Measurements from ENCODE around the gene ABCA4. TPM values are rescaled to one million over a fixed set of nuclear protein-coding genes. Genes with fewer than 3 reads are reported as not detected.
"Not testable (repeated sequence)": the region's sequence is repeated elsewhere in the genome, so short reads cannot be mapped to it uniquely, and the experiment has no call there.

ABCA4 gene
- polyA plus RNA-seq, 12 donors = 0.20 to 2.3 (median 0.70) TPM; not detected in 2

DNA sequence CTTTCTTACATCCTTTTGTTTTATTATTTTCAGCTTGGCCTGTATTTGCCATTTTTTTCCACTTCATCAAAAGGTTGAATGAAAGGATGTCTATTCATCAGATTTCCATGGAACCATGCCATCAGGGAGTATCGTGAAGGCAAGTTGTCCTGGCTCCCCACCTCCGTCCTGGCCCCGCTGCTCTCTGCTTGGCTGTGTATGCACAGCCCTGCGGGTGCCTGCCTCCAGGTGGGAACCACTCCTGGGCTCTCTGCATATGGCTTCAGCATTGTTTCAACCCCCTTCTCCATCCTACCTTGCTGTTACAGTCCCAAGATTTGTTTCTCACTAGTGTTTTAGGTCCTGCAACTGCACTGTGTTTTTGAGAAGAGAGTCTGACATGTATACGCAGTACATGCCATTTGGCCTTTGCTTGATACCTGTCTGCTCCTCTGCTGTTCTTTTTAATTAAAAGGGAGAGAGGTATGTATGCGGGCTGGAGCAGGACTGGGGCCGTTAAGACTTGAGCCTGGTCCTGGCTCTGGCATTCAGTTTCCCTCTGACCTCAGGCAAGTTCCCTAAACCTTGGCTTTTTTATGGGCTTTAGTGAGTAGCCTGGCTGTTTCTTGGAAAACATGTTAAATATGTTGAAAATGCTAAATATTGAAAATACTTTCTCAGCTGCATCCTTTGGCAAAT lies 141.8 kb downstream of the ABCA4 start:
- no peak for DNase-seq

DNA sequence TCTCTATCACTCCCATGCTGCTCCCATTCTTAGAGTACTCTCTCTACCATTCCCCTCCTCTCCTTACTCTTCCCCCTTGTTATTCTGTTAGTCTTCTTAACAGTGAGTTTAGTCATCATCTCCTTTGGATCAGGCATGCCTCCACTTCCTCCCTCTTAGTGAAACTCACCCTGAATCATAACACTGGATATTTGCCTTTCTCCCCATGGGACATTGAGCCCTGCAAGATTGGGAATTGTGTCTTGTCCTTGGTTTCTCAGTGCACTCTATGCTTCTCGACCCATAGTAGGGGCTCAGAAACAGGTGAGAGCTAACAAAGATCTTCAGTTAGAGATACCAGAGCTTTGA lies 143.4 kb downstream of the ABCA4 start:
- no peak for DNase-seq

DNA sequence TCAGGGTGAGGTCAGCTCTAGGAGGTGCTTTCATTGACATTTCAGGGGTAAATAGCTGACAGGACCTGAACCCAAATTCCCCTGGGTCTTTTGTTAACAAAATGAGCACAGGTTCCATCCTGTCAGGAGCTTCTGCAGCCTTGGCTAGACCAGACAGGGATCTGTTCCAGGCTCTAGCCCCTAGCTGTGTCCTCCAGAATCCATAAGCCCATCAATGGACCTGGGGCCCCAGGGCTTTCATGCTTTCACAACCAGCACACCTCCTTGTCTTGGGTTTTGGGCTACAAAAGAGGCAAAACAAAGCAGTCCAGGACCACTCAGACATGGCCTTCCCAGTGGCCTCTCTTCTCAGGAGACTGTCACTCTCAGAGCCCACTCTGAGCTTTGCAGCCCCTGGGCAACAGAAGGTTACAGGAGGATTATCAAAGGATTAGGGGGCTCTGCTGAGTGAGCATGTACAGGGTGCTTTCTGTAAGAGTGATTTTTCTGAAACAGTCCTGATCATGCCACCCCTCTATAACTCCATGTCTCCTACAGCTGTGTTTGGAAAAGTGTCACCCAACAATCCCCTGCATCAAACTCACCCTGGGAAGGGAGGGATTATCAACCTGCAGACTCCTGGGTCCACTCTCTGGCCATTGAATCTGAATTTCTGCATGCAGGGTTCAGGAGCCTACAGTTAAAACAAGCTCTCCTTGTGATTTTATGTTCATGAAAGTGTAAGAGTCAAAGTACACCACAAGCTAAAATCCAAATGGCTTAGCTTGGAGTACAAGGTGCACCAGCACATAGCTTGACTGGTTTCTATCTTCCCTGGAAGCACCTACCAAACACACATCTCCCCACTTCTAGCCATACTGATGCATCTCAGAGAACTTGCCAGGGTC lies 144.0 kb downstream of the ABCA4 start:
- DNase-seq = no peak

DNA sequence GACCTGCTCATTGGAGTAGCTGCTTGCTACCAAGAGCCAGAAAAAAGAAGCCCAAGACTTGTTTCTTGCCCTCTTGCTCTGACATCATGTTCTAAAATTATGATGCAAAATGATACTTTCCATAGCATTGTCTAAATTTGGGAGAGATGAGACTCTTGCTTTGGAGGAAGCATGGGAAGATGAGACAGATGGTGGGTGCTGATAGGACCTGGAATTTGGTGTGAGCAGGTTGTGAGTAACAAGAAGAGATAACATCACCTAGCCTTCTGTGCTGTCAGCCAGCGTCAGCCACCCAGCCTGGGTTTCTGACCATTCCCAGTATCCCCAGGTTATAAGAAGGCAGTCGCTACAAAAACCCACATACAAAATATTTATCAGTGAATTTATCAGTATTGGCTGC lies 144.7 kb downstream of the ABCA4 start:
- no peak for DNase-seq

DNA sequence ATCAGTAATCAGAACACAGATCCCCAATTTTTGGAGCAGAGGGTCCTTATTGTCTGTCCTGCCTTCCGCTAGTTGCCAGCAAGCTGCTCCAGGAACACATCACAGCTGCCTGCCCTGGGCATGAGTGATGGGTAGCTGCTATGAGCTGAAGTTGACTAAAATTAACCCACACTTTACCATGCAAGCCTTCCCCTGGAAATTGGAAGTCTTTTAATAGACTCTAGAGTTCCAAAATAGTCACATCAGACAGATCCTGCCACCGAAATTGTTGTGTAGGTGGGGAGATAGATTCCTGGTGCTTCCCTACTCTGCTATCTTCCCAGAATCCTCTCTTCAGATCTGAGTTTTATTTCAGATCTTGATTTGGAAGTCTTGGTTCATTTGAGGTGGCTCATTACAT lies 148.6 kb downstream of the ABCA4 start:
- no peak for DNase-seq

DNA sequence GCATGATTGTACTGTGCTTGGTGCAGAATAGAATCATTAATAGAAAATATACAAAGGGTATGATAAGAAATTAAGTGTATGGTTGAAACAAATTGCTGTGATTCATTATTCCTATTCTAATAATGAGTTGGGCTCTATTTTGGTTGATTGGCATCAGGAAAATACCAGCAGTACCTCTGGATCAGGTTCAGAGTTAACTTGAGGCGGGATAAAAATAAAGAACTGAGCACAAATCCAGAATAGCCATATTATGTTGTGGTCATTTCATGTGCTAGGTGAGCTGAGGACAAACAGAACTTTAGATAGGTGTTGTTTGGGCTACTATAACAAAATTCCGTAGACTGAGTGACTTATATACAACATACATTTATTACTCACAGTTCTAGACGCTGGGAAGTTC lies 151.1 kb downstream of the ABCA4 start:
- no peak for DNase-seq

DNA sequence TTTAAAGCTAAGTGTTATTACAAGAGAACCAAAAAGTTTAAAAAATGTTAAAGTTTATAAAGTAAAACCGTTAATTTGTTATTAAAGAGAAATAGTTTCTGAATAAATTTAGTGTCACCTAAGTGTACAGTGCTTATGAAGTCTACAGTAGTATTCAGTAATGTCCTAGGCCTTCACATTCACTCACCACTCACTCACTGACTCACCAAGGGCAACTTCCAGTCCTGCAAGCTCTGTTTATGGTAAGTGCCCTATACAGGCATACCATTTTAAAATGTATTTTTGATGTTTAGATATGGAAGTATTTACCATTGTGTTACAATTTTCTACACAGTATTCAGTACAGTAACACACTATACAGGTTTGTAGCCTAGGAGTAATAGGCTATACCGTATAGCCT lies 151.6 kb downstream of the ABCA4 start:
- no peak for DNase-seq

DNA sequence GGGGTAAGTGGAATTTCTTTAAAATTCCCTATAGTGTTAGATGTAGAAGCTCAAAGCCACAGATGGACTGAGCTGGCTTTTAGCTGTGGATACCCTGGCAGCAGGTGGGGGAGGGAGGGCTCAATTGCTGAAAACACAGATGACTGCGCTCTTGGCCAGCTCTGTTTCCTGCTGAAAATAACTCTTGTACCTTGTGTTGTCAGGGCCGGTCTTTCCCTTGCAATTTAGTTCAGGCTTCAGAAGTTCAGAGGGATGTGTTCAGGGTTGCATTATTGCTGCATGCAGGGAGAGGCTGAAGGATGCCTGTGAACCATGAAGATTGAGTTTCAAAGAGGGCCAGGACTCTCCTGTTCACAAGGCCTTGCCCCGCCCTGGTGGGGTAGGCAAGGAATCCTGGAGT lies 153.6 kb downstream of the ABCA4 start:
- DNase-seq = no peak

DNA sequence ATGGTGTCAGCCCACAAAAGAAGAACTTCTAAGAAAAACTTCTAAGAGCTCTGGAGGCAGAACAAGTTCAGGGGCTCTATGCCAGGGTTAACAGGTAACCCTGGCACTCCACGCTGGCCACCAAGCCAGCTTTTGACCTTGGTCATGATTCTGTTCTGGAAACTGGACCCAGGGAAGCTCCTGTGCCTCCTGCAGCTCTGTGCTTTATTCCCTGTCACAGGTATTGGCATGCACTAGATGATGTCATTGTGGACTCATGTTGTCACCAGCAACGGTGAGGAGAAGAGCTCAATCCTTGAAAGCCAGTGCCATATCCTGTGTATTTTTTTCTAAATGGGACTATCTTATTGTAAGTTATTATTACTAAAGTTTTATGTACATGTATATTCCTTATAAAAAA lies 155.1 kb downstream of the ABCA4 start:
- DNase-seq = no peak

DNA sequence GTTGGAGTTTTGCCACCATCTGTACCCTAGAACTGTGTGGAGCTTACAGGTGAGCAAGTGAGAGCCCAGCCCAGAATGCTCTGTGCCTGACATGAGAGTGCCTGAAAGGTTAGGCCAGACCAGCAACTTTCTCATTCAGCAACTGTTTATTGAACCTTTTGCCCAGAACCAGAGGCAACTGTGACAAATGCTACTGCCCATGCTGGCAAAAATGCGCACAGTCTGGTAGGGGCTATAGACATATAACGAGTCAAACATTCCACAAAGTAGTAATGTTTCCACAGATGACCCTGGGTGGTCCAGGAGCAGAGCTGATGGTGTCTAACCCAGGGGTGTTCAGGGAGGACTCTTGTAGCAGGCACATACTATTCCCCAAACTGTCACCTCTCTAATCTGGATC lies 155.7 kb downstream of the ABCA4 start:
- no peak for DNase-seq

DNA sequence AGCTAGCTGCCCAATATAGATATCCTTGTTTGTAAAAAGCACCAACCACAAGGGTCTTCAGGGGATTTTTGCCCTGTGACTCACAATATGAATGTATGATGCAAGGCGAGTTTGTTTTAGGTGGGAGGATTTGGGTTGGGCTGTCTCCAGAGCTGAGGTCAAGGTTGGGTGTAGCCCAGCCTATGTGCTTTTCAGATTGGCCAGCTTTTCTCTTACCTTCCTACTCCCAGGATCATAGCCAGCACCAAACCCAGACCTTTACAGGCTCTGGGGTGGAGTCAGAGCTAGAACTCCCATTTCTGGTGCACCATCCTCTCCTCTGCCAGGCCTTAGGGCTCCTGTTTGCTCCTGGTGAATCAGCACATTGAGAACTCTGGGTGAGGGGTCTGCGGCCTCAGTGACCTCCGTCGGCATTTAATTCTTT lies 156.2 kb downstream of the ABCA4 start:
- no peak for DNase-seq

DNA sequence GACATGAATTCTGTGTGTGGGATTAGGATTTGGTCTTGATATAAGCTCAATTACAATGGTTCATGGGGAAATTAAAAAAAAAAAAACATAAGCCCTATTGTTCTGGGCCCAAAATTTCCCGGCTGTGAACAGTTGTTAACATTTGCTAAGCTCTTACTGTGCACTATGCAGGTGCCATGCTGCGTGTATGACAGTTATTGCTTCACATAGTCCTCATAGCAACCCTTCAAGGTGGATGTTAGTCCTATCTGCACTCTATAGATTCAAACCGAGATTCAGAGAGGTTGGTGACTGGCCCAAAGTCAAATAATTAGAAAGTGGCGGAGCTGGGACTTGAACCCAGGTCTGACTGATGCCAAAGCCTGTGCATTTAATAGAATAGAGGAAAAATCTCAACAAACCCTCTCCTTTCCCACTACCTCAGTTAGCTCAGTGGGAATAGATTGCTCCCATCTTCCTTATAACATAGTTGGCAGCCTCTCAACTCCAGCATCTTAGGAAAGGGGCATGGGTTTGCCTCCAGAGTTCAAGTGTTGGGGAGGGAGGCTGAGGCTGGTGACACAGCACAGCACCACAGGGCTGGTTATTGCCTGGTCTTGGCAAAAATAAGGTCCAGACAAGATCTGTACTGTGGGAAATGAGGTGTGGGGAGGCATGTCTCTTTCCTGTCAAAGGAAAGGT lies 156.7 kb downstream of the ABCA4 start:
- no peak for DNase-seq

DNA sequence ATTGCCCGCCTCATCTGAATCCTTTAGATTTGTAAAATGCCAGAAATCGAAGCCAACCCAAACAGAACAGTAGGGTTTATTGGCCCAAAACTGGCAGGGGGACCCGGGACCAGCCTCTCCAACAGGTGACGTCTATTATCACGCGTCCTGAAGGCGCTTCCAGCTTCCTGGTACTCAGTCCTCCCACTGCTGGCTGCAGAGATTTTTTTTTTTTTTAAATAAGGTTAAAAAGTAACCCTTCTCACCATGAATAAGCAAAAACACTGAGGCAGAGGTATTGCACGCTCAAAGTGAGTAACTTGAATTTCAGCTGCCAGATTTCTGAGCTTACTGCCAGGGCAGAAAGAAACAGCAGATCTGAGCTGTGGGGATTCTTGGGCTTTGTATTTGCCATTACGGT lies 157.4 kb downstream of the ABCA4 start:
- DNase-seq = no peak

DNA sequence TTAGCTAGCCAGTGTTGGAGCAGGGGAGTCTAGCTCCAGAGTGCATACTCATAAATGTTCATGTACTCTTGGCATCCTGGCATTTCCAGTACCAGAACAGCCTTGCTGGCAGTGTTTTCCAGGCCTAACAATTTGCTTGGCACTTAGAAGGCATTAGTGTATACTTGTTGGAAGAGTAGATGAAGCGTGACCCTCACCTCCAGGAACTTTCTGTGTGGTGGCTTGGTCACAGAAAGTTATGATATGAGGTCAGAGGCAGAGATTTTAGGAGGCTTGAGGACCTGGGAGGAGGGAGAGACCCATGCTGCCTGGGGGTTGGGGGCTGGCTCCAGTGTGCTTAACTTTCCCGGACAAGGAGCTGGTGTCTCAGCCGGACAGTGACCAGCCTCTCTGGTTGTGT lies 159.0 kb downstream of the ABCA4 start:
- DNase-seq = no peak

DNA sequence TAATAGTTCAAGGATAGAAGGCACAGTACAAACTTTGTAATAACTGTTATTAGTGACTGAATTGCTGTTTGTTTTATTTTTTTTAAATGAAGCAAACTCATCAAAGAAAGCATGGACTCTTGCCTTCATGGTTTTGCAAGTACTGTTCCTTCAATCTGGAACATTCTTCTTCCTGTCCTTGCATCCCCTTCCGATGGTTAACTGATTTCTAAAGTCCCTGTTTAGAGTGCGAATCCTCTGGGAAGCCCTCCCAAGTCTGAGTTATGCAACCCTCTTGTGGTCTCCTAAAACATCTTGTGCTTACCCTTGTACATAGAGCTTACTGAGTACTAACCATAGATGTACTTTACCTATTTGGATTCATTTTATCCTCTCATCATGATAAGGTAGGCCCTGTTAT lies 159.5 kb downstream of the ABCA4 start:
- DNase-seq = no peak

DNA sequence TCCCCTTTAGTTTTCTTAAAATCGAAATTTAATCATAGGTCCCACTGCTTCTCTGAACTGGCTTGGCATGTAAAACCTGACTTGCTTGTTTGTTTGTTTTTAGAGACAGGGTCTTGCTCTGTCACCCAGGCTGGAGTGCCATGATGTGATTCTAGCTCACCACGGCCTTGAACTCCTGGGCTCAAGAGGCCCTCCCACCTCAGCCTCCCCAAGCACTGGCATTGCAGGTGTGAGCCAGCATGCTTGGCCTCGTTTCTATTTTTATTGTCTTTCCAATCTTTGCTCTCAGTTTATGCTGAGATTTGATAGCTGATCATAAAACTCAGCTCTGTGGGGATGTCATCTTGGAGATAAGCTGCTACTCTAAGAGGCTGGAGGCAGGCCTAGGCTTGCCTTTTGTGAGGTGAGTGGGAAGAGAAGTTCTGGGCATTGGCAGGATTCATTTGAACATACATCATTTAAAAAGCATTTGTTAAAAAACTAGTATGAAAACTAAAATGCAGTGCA lies 160.3 kb downstream of the ABCA4 start:
- DNase-seq = no peak

DNA sequence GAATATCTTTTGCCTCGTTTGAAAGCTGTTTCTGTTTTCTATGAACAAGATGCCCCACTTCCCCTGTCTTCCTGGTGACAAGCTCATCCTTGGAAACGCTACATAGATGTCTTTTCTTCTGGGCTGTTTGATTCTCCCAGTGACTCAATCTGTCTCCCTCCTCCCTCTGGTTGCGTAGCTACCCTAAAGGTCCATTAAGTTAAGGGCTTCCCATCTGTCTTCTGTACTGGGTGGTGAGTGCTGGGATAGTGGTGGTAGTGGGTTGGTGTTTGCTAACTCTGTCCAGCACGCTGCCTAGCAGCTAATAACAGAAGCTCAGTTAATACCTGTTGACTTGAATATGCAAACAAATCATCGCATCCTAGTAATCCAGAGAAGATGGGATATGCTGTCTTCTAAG lies 161.5 kb downstream of the ABCA4 start:
- DNase-seq = no peak

DNA sequence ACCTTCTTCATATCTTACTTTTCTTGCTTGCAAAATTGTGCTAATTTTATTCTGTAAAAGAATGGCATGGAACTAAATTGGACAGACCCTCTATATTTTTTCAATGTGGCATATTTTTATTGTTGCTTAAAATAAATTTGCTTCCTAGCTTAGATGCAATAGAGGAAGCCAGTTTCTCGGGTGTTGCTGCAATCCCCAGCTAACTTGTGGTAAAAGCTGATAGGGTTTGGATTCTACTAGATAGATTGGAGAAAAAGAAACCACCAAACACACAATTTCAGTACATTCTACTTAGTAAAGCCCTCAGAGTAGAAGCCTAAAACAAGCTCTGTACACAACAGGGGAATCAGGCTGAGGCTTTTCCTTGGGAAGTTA lies 162.2 kb downstream of the ABCA4 start:
- DNase-seq = no peak

DNA sequence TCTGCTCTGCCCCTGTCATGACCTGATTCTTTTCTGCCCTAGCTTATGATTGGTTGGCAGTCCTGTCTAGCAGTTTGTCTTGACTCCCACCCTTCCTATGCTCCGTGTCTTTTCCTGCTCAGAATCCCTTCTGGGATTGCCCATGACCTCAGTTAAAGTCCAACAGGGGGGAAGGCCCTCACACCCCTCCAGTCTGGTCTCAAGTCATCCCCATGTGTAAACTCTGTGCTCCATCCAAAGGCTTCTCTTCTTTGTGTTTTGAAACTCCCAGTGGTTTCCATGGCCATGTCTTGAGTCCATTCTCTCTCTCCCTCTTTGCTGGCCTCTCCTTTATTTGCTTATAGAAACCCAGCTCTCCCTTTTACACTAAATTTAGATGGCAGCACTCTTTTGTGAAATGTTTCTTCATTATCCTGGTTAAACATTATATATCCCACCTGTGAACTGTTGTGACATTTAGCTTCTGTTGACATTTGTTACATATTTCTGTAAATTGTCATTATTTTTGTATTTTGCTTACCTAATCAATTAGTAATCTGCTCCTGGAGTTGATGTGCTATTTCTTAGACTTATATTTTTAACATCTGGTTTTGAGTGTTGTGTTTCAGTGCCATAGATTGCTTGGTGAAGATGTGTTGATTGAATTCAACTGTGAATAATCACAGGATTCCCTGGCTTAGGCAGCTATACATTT lies 162.8 kb downstream of the ABCA4 start:
- DNase-seq = no peak

DNA sequence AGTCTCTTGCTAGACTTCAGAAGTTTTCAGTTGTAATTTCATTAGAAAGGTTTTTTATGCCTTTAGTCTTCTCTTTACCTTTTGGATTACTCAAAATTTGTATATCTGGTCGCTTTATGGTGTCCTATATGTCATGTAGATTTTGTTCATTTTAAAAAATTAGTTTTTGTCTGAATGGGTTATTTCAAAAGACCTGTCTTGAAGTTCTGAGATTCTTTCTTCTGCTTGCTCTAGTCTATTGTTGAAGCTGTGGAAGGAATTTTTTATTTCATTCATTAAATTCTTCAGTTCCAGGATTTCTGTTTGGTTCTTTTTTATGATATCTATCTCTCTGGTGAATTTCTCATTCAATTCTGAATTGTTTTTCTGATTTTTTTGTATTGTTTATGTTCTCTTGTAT lies 165.2 kb downstream of the ABCA4 start:
- no peak for DNase-seq

DNA sequence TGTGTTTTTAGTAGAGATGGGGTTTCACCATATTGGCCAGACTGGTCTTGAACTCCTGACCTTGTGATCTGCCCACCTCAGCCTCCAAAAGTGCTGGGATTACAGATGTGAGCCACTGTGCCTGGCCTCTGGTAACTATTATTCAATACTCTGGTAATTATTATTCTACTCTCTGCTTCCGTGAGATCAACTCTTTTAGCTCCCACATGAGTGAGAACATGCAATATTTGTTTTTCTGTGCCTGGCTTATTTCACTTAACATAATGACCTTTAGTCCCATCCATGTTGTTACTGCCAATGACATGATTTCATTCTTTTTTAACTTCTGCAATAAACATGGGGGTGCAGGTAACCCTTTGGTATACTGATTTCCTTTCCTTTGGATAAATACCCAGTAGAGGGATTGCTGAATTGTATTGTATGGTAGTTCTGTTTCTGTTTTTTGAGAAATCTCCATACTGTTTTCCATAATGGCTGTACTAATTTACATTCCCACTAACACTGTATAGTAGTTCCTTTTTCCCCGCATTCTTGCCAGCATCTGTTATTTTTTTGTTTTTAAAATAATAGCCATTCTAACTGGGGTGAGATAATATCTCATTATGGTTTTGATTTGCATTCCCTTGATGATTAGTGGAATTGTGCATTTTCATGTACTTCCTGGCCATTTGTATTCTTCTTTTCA lies 173.8 kb downstream of the ABCA4 start:
- not testable (repeated sequence) for DNase-seq

Data from muscle of arm (tissue), 12 donors.